ENCODE data around the gene GNAZ. TPM values are rescaled to one million over a fixed set of nuclear protein-coding genes. Genes with fewer than 3 reads are reported as not detected.

The GNAZ gene
- total and polyA plus RNA-seq, 4 donors: 0.21 to 2.2 (median 0.38) TPM

GRCh38 chr22:23099531-23099804, 29.1 kb downstream of the GNAZ start:
- H3K36me3 ChIP-seq (ENCODE audit: control insufficient read depth in 4 of 4, insufficient read depth in 3 of 4, low read depth in 1 of 4, low read length in 3 of 4): no peaks in the 10 kb centered on the region

DNA sequence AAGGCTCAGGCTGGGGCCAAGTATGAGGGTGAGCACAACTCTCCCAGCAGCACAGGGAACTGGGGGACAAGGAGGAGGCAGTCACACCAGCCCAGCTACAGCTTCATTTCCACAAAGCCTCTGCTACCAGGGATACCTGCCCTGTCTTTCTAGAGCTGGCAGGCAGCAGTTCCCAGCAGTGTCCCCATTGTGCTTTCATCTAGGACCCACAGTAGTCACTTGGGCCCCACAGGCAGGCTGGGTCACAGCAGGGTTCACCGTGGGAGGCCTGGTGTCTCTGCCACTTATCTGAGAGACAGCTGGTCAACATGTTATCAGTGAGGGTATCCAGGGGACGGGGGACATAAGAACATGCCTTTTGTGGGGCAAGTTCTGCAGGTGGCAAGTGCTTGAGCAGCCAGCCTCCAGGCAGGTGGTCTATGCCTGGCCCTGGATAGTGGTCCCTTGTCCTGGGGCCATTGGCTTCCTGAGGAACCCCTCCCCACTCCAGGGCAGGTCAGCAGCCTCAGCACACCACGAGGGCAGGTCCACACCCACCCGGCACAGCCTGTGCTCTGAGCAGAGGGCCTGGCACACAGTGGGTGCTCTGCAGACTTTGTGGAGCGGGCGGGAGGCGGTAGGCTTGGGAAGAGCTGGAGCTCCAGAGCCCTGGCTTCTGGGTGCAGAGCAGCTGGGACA, 29.9 kb downstream of the GNAZ start:
- 92% methylated on average over 7 of the region's 7 CpGs for WGBS

More at GRCh38 chr22:23099531-23099804, 29.1 kb downstream of the GNAZ start:
- no peaks in the 10 kb centered on the region for H3K4me1 ChIP-seq (ENCODE audit: control insufficient read depth in 4 of 4, insufficient read depth in 4 of 4, low read length in 3 of 4)
- H3K27ac ChIP-seq (ENCODE audit: low read depth in 1 of 2, low read length in 2 of 2): no peak overlapping the region
- WGBS: 90% methylated on average over 6 of the region's 6 CpGs
- TF ChIP-seq, protein P1, sequence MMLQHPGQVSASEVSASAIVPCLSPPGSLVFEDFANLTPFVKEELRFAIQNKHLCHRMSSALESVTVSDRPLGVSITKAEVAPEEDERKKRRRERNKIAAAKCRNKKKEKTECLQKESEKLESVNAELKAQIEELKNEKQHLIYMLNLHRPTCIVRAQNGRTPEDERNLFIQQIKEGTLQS (IDR thresholded peaks at IDR 0.05): no peak
- TF ChIP-seq TAF1 (conservative IDR thresholded peaks at IDR 0.05): no peak
- TF ChIP-seq SP1 (IDR thresholded peaks at IDR 0.05): no peak
- TF ChIP-seq YY1 (IDR thresholded peaks at IDR 0.05): no peak
- no peak for TF ChIP-seq HNF4A (conservative IDR thresholded peaks at IDR 0.05)
- TF ChIP-seq, protein P2, sequence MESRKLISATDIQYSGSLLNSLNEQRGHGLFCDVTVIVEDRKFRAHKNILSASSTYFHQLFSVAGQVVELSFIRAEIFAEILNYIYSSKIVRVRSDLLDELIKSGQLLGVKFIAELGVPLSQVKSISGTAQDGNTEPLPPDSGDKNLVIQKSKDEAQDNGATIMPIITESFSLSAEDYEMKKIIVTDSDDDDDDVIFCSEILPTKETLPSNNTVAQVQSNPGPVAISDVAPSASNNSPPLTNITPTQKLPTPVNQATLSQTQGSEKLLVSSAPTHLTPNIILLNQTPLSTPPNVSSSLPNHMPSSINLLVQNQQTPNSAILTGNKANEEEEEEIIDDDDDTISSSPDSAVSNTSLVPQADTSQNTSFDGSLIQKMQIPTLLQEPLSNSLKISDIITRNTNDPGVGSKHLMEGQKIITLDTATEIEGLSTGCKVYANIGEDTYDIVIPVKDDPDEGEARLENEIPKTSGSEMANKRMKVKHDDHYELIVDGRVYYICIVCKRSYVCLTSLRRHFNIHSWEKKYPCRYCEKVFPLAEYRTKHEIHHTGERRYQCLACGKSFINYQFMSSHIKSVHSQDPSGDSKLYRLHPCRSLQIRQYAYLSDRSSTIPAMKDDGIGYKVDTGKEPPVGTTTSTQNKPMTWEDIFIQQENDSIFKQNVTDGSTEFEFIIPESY (IDR thresholded peaks at IDR 0.05): no peak
- TF ChIP-seq HNF4G (IDR thresholded peaks at IDR 0.05): no peak
- TF ChIP-seq, protein P3, sequence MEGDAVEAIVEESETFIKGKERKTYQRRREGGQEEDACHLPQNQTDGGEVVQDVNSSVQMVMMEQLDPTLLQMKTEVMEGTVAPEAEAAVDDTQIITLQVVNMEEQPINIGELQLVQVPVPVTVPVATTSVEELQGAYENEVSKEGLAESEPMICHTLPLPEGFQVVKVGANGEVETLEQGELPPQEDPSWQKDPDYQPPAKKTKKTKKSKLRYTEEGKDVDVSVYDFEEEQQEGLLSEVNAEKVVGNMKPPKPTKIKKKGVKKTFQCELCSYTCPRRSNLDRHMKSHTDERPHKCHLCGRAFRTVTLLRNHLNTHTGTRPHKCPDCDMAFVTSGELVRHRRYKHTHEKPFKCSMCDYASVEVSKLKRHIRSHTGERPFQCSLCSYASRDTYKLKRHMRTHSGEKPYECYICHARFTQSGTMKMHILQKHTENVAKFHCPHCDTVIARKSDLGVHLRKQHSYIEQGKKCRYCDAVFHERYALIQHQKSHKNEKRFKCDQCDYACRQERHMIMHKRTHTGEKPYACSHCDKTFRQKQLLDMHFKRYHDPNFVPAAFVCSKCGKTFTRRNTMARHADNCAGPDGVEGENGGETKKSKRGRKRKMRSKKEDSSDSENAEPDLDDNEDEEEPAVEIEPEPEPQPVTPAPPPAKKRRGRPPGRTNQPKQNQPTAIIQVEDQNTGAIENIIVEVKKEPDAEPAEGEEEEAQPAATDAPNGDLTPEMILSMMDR (IDR thresholded peaks at IDR 0.05; ENCODE audit: low read depth, low read length, missing input control): no peak
- DNase-seq (ENCODE audit: low spot score): no peak
- no peak overlapping the region for H3K9ac ChIP-seq (ENCODE audit: low read depth in 1 of 2, low read length in 2 of 2)
- no peaks in the 10 kb centered on the region for H3K9me3 ChIP-seq (ENCODE audit: control insufficient read depth in 4 of 4, low read length in 3 of 4)
- H3K27me3 ChIP-seq (ENCODE audit: control insufficient read depth in 4 of 4, insufficient read depth in 4 of 4, low read length in 3 of 4): no peaks in the 10 kb centered on the region
- H3K4me3 ChIP-seq (ENCODE audit: low read depth in 1 of 3, low read length in 3 of 3): no peak overlapping the region

More for the DNA sequence above, 29.9 kb downstream of the GNAZ start:
- Histone ChIP-seq H3K9me3 (ENCODE audit: control insufficient read depth in 4 of 4, low read length in 3 of 4) (no peaks in the 10 kb centered on the region), H3K27ac (ENCODE audit: low read depth in 1 of 2, low read length in 2 of 2) (no peak overlapping the region), H3K9ac (ENCODE audit: low read depth in 1 of 2, low read length in 2 of 2) (no peak overlapping the region), H3K4me3 (ENCODE audit: low read depth in 1 of 3, low read length in 3 of 3) (no peak overlapping the region), H3K27me3 (ENCODE audit: control insufficient read depth in 4 of 4, insufficient read depth in 4 of 4, low read length in 3 of 4) (no peaks in the 10 kb centered on the region), H3K4me1 (ENCODE audit: control insufficient read depth in 4 of 4, insufficient read depth in 4 of 4, low read length in 3 of 4) (no peaks in the 10 kb centered on the region), H3K36me3 (ENCODE audit: control insufficient read depth in 4 of 4, insufficient read depth in 3 of 4, low read depth in 1 of 4, low read length in 3 of 4) (no peaks in the 10 kb centered on the region)
- TF ChIP-seq HNF4A (conservative IDR thresholded peaks at IDR 0.05) (no peak), MAX (IDR thresholded peaks at IDR 0.05) (no peak), JUND (IDR thresholded peaks at IDR 0.05) (no peak), SP1 (IDR thresholded peaks at IDR 0.05) (no peak), YY1 (IDR thresholded peaks at IDR 0.05) (no peak), EGR1 (IDR thresholded peaks at IDR 0.05; ENCODE audit: low read depth in 2 of 2) (no peak), FOXA2 (IDR thresholded peaks at IDR 0.05) (no peak), GABPA (IDR thresholded peaks at IDR 0.05 in 1 of 2, conservative IDR thresholded peaks at IDR 0.05 in 1 of 2) (no peak)
- TF ChIP-seq, protein P2 (IDR thresholded peaks at IDR 0.05): no peak
- no peak for DNase-seq (ENCODE audit: low spot score)
